GM12891 (cell line): ENCODE data around the gene SLC7A14.

Experiments
- DNase-seq: peaks from one replicate; pipeline ENCODE4 v3.0.0; 2011; ENCODE audit warnings: low spot score; ENCODE audit not compliant: insufficient read length
- FAIRE-seq: peaks from 2 replicates; lab custom pipeline; 2011; peaks lifted over from hg19 to GRCh38; lab: Jason Lieb, UNC
- PAX5 ChIP-seq: IDR thresholded peaks from 2 replicates; pipeline ENCODE4 v1.6.1; 2011; ENCODE audit warnings: low read length, moderate library complexity, mild to moderate bottlenecking; ENCODE audit not compliant: insufficient read depth, severe bottlenecking
- POLR2A ChIP-seq: IDR thresholded peaks from 2 replicates; pipeline ENCODE4 v1.6.1; 2011; ENCODE audit warnings: low read depth, low read length, control low read depth
- POLR2AphosphoS5 ChIP-seq: IDR thresholded peaks from 2 replicates; pipeline ENCODE4 v1.6.1; 2011; ENCODE audit warnings: low read depth, low read length, control low read depth
- POU2F2 ChIP-seq: IDR thresholded peaks from 2 replicates; pipeline ENCODE4 v1.6.1; 2011; ENCODE audit warnings: low read depth, mild to moderate bottlenecking, control low read depth, low read length, moderate library complexity
- SPI1 ChIP-seq: IDR thresholded peaks from 2 replicates; pipeline ENCODE4 v1.6.1; 2011; ENCODE audit warnings: low read depth, low read length, control low read depth
- TAF1 ChIP-seq: IDR thresholded peaks from 2 replicates; pipeline ENCODE4 v1.6.1; 2011; ENCODE audit warnings: low read depth, low read length, control low read depth

Gene SLC7A14

DNA sequence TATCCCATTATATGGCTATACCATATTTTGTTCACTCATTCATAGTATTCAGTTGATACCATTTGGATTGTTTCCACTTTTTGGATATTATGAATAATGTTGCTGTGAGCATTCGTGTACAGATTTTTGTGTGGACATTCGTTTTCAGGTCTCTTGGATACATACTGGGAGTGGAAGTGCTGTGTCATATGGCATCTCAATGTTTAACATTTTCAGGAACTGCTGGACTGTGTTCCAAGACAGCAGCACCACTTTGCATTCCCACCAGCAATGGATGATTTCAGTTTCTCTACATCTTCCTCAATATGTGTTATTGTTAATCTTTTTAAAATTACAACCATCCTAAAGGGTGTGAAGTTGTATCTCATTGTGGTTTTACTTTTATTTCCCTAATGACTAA lies 34.6 kb downstream of the SLC7A14 start:
- DNase-seq (no peak), FAIRE-seq (no peak)
- TF ChIP-seq POU2F2, result no peak
- no peak for TF ChIP-seq TAF1
- no peak for TF ChIP-seq POLR2A
- TF ChIP-seq PAX5, result no peak
- no peak for TF ChIP-seq POLR2AphosphoS5
- no peak for TF ChIP-seq SPI1

DNA sequence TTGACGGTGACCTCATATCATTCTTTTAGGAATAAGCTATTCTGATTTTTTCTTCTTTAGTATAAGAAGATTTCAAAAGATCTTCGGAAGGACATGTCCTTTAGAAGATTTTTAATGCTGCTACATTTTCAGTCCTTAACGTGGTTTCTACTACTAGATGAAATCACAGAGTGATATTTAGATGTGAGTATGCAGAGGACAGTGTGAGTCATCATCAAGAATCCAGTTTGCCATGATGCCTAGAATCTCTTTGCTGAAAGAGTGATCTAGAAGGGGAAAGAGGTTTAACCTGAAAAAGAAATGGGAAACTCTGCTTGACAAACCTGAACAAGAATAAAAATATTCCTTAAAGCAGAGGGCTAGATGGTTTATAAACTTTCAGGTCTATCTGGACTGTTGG lies 43.2 kb downstream of the SLC7A14 start:
- no peak for TF ChIP-seq POU2F2
- TF ChIP-seq SPI1, result no peak
- no peak for TF ChIP-seq TAF1
- no peak for TF ChIP-seq PAX5
- TF ChIP-seq POLR2AphosphoS5, result no peak
- no peak for TF ChIP-seq POLR2A
- DNase-seq, result no peak
- no peak for FAIRE-seq

DNA sequence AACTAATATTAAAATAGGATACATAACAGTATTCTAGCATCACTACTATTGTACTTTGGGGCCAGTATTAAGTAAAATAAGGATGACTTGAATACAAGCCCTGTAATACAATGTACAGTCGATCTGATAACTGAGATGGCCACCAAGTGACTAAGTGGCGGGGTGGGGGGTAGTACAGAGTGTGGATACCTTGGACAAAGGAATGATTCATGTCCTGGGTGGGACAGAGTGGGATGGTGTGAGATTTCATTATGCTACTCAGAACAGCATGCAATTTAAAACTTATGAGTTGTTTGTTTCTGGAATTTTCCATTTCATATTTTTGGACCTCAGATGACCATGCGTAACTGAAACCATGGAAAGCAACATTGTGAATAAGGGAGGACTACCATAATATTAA lies 46.0 kb downstream of the SLC7A14 start:
- DNase-seq (no peak), FAIRE-seq (no peak)

DNA sequence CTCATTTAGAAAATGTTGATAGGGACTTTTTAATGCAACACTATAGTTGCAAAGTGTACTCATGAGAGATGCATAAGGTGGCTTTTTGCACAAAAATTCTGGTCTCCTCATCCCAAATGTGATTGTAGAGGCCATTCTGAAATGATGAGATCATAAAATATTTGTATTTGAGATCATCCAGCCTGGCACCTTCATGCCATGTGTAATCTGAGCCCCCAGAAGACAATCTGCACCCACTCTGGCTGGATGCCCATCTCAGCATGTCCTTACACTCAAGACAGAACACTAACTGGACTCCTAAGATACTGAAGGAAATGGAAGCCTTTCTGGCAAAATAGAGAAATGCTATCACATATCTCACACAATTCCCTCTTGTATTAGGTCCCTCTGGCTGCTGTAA lies 49.2 kb downstream of the SLC7A14 start:
- DNase-seq (no peak), FAIRE-seq (no peak)
- TF ChIP-seq PAX5, result no peak

More for the DNA sequence above, 46.0 kb downstream of the SLC7A14 start:
- TF ChIP-seq SPI1, result no peak
- no peak for TF ChIP-seq POLR2A
- no peak for TF ChIP-seq TAF1
- TF ChIP-seq PAX5, result no peak
- no peak for TF ChIP-seq POU2F2
- TF ChIP-seq POLR2AphosphoS5, result no peak

DNA sequence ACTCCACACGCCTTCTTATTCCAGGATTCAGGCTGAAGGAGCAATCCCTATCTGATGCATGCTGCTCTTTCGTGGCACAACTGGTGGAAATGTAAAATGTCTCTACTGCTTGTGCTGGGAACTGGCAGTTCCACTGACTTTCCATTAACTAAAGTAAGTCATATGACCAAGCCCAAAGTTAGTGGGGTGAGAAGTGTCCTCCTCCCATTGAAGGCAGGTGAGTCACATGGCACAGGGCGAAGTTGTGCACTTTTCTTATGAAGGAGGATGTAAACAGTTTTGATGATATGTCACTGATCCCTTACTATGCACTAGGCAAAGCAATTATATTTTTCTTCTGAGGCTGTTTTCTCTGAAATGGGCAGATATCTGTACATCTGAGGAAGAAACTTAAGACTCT lies 51.6 kb downstream of the SLC7A14 start:
- DNase-seq (no peak), FAIRE-seq (no peak)

DNA sequence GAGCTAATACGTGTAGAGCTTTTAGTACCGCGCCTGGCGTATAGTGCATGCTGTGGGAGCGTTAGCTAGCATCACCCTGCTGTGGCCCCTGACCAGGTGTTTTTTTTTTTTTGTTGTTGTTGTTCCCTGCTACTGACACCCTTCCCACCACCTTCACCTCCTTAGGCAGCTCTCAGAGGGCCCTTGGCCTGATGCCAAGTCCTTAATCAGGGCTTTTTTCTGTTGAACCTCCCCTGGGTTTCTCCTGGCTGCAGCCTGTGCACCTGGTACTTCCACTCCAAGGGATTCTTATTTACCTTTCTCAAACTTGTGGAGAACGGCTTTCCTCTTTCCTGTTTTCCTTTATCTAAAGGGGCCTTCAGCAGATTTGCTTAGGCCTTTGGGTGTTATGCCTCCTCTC lies 53.3 kb downstream of the SLC7A14 start:
- TF ChIP-seq PAX5, result no peak
- TF ChIP-seq POU2F2, result no peak
- TF ChIP-seq POLR2AphosphoS5, result no peak
- TF ChIP-seq TAF1, result no peak
- no peak for TF ChIP-seq SPI1
- no peak for TF ChIP-seq POLR2A
- FAIRE-seq (no peak), DNase-seq (no peak)

More for the DNA sequence above, 51.6 kb downstream of the SLC7A14 start:
- TF ChIP-seq POLR2A, result no peak
- TF ChIP-seq SPI1, result no peak
- TF ChIP-seq TAF1, result no peak
- no peak for TF ChIP-seq POU2F2
- TF ChIP-seq POLR2AphosphoS5, result no peak
- TF ChIP-seq PAX5, result no peak

DNA sequence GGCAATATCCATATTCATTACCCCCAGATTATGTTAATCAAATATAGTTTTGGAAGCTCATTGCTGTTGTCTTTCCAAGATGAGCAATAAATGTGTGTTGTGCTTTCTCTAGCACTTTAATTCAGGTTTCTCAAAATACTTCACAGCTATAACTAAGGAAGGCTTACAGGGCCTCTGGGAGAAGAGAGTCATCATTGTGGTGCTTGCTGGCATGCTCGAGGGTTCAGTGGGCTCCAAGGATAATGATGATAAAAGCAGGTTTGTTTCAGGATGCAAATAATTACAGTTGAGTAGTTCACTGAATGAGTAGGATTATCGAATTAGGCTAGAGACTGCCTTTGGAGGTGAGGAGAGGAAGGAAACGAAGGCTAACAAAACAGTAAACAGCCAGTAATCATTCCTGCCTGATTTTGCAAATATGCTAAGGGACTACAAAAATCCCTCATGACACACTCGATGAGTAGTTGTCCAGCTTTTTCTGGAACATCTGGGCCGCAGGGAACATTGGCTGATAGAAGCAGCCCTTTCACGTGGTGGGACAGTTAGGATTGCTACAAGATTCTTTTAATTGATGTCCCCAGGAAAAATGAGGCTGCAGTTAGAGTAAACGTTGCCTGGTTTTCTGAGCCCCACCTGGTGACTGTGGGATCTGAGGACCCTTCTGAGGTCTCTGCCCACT lies 54.1 kb downstream of the SLC7A14 start:
- TF ChIP-seq POLR2AphosphoS5 (no peak), PAX5 (no peak), POU2F2 (no peak), SPI1 (no peak), TAF1 (no peak), POLR2A (no peak)
- FAIRE-seq (no peak), DNase-seq (no peak)

DNA sequence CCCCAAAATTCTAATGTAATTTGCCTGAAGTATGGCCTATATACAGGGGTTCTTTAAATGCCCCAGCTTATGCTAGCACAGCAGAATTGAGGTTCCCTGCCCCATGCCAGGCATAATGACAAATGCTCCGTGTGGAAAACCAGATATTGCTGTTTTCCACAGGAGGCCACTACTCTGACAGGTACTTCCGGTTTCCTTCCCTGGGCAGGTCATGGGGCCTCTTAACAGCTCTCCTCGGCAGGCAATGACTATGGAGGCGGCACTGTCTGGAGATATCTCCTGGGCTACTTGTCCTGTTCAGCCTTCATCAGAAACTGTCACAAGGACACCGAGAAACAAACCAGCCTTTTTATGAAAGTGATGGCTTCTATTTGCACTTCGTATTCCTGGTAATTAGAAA lies 54.8 kb downstream of the SLC7A14 start:
- TF ChIP-seq POLR2AphosphoS5, result no peak
- no peak for TF ChIP-seq SPI1
- TF ChIP-seq PAX5, result no peak
- TF ChIP-seq POLR2A, result no peak
- no peak for TF ChIP-seq POU2F2
- no peak for TF ChIP-seq TAF1
- FAIRE-seq, result no peak
- no peak for DNase-seq

DNA sequence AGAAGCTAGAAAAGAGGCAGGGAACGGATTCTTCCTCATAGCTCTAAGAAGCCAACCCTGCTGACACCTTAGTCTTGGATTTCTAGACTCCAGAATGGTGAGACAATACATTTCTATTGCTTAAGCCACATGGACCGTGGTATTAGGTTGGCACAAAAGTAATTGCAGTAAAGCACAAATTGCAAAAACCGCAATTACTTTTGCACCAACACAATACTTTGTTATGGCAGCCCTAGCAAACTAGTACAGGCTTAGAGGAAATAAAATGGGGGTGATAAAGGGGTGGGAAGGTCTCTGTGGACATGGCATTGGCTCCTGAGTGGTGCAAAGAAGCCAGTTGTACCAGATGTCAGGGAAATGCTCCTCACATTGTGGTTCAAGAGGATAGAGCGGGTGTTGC lies 56.0 kb downstream of the SLC7A14 start:
- DNase-seq (no peak), FAIRE-seq (no peak)
- TF ChIP-seq PAX5 (no peak), SPI1 (no peak), TAF1 (no peak), POLR2A (no peak), POU2F2 (no peak), POLR2AphosphoS5 (no peak)

DNA sequence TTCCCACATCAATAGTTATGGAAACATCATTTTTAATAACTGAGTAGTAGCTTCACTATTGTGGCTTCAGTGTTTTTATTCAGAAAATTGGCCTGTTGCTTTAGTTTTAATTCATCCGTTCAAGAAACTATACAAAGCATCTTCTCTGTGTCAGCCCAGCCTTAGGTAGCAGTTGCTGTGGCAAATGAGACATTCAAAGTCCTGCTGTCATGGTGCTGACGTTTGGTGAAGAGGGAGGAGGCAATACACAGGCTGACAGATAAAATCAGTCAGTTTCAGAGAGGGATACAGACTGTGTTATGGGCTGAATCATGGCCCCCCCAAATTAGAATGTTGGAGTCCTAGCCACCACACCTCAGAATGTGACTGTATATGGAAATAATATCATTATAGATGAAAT lies 56.5 kb downstream of the SLC7A14 start:
- DNase-seq (no peak), FAIRE-seq (no peak)
- no peak for TF ChIP-seq POLR2A
